ENCODE results near the gene SEC62. TPM values are rescaled to one million over a fixed set of nuclear protein-coding genes. Genes with fewer than 3 reads are reported as not detected.

SEC62 gene
- total and polyA plus RNA-seq, 9 of the 15 experiments (the other 6 are each of a cell fraction or from before 2014, with no cell fraction given), result 34.5 to 152 (median 51.8) TPM

- TF ChIP-seq, protein P1, sequence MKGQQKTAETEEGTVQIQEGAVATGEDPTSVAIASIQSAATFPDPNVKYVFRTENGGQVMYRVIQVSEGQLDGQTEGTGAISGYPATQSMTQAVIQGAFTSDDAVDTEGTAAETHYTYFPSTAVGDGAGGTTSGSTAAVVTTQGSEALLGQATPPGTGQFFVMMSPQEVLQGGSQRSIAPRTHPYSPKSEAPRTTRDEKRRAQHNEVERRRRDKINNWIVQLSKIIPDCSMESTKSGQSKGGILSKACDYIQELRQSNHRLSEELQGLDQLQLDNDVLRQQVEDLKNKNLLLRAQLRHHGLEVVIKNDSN (CRISPR knock-in tag; IDR thresholded peaks at IDR 0.05), result no peak
- no peak for TF ChIP-seq BRD4 (IDR thresholded peaks at IDR 0.05)
Observed at GRCh38 chr3:170040418-170040817, 73.8 kb downstream of the SEC62 start (continued).

GRCh38 chr3:170043506-170043905, 76.9 kb downstream of the SEC62 start:
- no peaks in the 10 kb centered on the region for H3K9me1 ChIP-seq (ENCODE audit: control insufficient read depth, insufficient read depth, low read length)
- FAIRE-seq (peak; percentile 62), DNase-seq (ENCODE audit: extremely low read depth in 1 of 4, low spot score in 3 of 4) (no peak), ATAC-seq (no peak)
- TF ChIP-seq E4F1 (CRISPR knock-in tag; IDR thresholded peaks at IDR 0.05; ENCODE audit: borderline replicate concordance), result no peak
- no peak for TF ChIP-seq CCAR2 (IDR thresholded peaks at IDR 0.05; ENCODE audit: low read depth, low read length)
- TF ChIP-seq ZNF584 (CRISPR knock-in tag; IDR thresholded peaks at IDR 0.05; ENCODE audit: low read depth), result no peak
- no peak for TF ChIP-seq RBM22 (IDR thresholded peaks at IDR 0.05; ENCODE audit: low read depth, low read length, poor library complexity, severe bottlenecking)
- no peak for TF ChIP-seq SMARCB1 (IDR thresholded peaks at IDR 0.05; ENCODE audit: insufficient read length, low read depth)
- no peak overlapping the region for H3K4me3 ChIP-seq
- H3K4me2 ChIP-seq (ENCODE audit: insufficient read depth, low read length), result no peak overlapping the region
- no peaks in the 10 kb centered on the region for H3K79me2 ChIP-seq (ENCODE audit: control insufficient read depth, insufficient read depth, low read length)
- H3K36me3 ChIP-seq (ENCODE audit: control insufficient read depth, insufficient read depth, low read length), result no peaks in the 10 kb centered on the region
- no peak overlapping the region for H3K9ac ChIP-seq (ENCODE audit: insufficient read depth in 1 of 2, low read depth in 2 of 2, low read length in 2 of 2)
- ChIA-PET CTCF (ENCODE audit: low intra/inter-chr PET ratio) (no interaction called here), POLR2A (interaction anchor here (0.9 to 1.2 kb wide), 2 partner anchors 11 to 14 kb away, joined by 3 to 5 read pairs; no protein-coding TSS in a partner anchor)
- H4K20me1 ChIP-seq (replicated peaks; ENCODE audit: control insufficient read depth, insufficient read depth, low read length), result no peaks in the 10 kb centered on the region
- no peaks in the 10 kb centered on the region for H3K27me3 ChIP-seq (ENCODE audit: control insufficient read depth in 2 of 2, insufficient read depth in 2 of 2, low read length in 2 of 2)
- no peaks in the 10 kb centered on the region for H3K9me3 ChIP-seq (replicated peaks; ENCODE audit: control insufficient read depth, insufficient read depth, low read depth, low read length)
- peaks cover 2 to 4% of the 10 kb centered on the region in 2 experiments; a peak in 2 of 5 replicates for H3K4me1 ChIP-seq (replicated peaks in 1 of 2; ENCODE audit: control insufficient read depth in 2 of 2, insufficient read depth in 2 of 2, low read length in 2 of 2)
- H3K27ac ChIP-seq (ENCODE audit: extremely low read depth, low read depth, low read length), result no peak overlapping the region
- BruUV-seq (replicated peaks), result no TSS peak
- WGBS (ENCODE audit: insufficient coverage, low coverage, missing lambda C conversion rate), result 41% methylated on average over 7 of the region's 7 CpGs
- in situ Hi-C loops (cut with MboI), result no loop called here
- H2AFZ ChIP-seq (ENCODE audit: low read depth, low read length), result no peak overlapping the region
- intact Hi-C loops (cut with micrococcal nuclease), result no loop called here
